ACC112 (cell line): Measurements from ENCODE around the gene ABL2.
A peak's percentile ranks its signal among the peaks of the same experiment; 100 is the strongest.
"Not testable (repeated sequence)": the region's sequence is repeated elsewhere in the genome, so short reads cannot be mapped to it uniquely, and the experiment has no call there.

Experiments
- H2AFZ ChIP-seq: fragments of 200-600 bp; sonication (generic); one replicate; pipeline ENCODE4 v1.6.0; 2017; ENCODE audit warnings: antibody characterized with exemption, low read length; ENCODE audit not compliant: unreplicated experiment
- H3K27ac ChIP-seq: fragments of 200-600 bp; sonication (generic); 2 replicates; pipeline ENCODE4 v1.5.1; 2014; ENCODE audit warnings: low read depth, mild to moderate bottlenecking, antibody characterized with exemption, low read length, moderate library complexity
- H3K27me3 ChIP-seq: fragments of 200-600 bp; sonication (generic); 2 replicates; pipeline ENCODE4 v1.6.1; 2014; ENCODE audit warnings: mild to moderate bottlenecking, antibody characterized with exemption, low read length, moderate library complexity, mixed read lengths; ENCODE audit not compliant: insufficient read depth
- H3K36me3 ChIP-seq: fragments of 200-600 bp; sonication (generic); 2 replicates; pipeline ENCODE4 v1.6.1; 2016; ENCODE audit warnings: mild to moderate bottlenecking, antibody characterized with exemption, low read length, moderate library complexity, mixed read lengths; ENCODE audit not compliant: insufficient read depth
- H3K4me1 ChIP-seq: fragments of 200-600 bp; sonication (generic); one replicate; pipeline ENCODE4 v1.6.1; 2016; ENCODE audit warnings: low read length, mixed read lengths; ENCODE audit not compliant: insufficient read depth, unreplicated experiment, control insufficient read depth
- H3K4me3 ChIP-seq: fragments of 200-600 bp; sonication (generic); 2 replicates; pipeline ENCODE4 v1.5.1; 2014; ENCODE audit warnings: mild to moderate bottlenecking, low read depth, low read length
- H3K79me2 ChIP-seq: fragments of 200-600 bp; sonication (generic); one replicate; pipeline ENCODE4 v1.6.0; 2016; ENCODE audit warnings: low read length; ENCODE audit not compliant: control insufficient read depth, unreplicated experiment, insufficient read depth

Gene ABL2

DNA sequence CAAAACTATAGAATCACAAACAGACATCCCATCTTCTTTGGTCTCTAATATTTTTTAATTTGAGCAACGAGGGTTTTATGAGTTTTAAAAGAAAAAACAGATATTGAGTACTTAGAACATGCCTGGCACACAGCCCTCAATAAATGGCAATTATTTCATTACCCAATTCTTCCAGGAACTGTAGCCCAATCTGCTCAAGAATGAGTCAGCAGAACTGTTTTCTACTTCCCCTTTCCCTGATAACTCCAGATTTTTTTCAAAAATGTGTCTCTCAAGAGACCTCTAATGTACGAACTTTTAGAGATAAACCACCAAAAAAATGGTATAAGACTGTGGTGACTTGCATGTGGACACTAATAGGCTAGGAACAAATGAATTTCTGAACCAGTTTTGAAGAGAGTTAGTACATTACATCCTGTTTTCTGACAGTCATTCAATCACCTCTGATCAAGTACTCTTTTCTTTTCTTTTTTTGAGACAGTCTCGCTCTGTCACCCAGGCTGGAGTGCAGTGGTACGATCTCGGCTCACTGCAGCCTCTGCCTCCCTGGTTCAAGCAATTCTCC lies 11.5 kb downstream of the ABL2 start:
- Histone ChIP-seq H3K79me2 (peaks cover 27% of the 10 kb centered on the region), H3K4me3 (no peak overlapping the region), H3K36me3 (peaks cover 15% of the 10 kb centered on the region; the same call in 1 of the 2 replicates), H2AFZ (peak overlapping the region; percentile 47), H3K4me1 (peaks cover 6% of the 10 kb centered on the region), H3K27me3 (no peaks in the 10 kb centered on the region), H3K27ac (peak overlapping the region; percentile 87)

DNA sequence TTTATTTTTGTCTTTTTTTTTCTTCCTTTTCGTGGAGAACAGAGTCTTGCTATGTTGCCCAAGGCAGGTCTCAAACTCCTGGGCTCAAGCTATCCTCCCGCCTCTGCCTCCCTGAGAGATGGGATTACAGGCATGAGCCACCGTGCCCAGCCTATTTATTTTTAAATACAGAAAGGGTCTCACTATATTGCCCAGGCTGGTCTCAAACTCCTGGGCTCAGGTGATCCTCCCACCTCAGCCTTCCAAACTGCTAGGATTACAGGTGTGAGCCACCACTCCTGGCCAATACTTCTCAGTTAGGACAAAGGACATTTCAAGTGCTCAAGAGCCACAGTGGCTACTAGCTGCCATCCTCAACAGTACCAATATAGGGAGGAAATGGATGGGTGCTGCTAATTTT lies 16.2 kb downstream of the ABL2 start:
- not testable (repeated sequence) for H2AFZ ChIP-seq, H3K4me3 ChIP-seq
- peaks cover 30% of the 10 kb centered on the region for H3K79me2 ChIP-seq

DNA sequence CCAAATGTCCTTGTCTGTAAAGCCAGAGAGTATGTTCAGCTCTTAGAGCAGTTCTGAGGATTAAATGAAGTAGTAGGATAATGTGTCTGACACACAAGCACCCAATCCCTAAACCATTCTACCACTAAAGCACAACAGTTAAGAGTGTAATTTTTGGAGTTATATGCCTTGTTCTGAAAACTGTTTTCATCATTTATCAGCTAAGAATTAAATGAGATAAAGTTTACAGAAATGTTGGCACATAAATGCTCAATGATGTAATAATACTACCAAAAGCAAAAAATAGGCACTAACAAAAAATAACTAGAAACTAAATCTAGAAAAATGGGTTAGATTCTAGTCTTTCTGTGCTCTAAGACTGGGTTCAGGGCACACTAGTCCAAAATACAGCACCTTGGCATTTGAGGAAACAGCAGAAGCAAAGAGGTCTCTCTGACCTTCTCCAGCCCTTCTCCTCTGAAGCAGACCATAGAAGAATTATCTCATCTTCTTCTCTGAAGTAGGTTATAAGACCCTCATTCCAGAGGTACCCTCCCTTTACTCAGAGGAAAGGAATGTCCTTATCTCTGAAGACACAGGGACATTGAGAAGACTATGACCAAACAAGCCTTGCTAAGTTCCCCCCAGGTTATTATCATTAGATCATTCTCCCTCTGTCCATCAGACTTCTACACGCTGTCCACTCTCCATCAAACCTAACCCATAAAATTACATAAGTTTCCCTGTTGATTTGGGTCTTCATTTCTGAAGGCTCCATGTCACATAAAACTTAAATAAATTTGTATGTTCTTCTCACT lies 20.6 kb downstream of the ABL2 start:
- Histone ChIP-seq H3K27ac (no peak overlapping the region), H3K4me1 (no peaks in the 10 kb centered on the region), H3K27me3 (no peaks in the 10 kb centered on the region), H3K79me2 (peaks cover 37% of the 10 kb centered on the region), H3K4me3 (no peak overlapping the region), H2AFZ (no peak overlapping the region), H3K36me3 (no peaks in the 10 kb centered on the region)

More for the DNA sequence above, 16.2 kb downstream of the ABL2 start:
- H3K27me3 ChIP-seq, H3K27ac ChIP-seq, H3K4me1 ChIP-seq, H3K36me3 ChIP-seq: not testable (repeated sequence)

DNA sequence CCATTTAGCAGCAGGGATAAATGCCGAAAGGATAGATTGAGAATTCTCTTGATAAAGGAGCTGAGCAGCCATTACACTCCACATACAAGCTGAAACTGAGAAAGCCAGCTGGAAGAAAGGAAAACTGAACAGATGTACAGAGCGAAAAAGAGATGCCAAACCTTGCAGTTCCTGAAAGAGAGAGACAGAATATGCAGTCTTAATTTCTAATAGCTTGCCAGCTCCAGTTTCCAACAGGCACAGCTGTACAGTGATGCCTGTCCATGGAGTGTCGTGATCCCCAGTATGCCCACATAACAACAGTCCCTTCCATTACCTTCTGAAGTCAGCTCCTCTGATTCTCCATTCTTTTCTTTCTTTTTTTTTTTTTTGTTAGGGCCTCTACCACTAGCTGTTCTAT lies 22.7 kb downstream of the ABL2 start:
- Histone ChIP-seq H3K27me3 (no peaks in the 10 kb centered on the region), H2AFZ (no peak overlapping the region), H3K36me3 (no peaks in the 10 kb centered on the region), H3K4me3 (no peak overlapping the region), H3K27ac (no peak overlapping the region), H3K79me2 (peaks cover 37% of the 10 kb centered on the region), H3K4me1 (no peaks in the 10 kb centered on the region)

DNA sequence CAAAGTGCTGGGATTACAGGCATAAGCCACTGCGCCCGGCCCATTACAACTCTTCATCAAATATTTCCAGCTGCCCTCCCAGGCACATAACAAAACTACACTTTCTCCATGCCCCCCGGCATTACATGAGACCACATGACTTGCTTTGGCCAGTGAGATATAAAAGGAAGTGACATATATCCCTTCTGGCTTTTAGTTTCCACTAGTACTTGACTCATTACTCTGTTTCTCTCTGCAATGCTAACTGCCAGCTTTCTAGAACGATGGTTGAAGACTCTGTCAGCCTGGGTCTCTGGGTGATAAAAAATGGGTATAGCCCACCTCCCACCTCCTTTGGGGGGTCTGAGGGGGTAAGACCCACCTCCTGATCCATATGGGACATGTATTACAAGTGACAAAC lies 24.2 kb downstream of the ABL2 start:
- Histone ChIP-seq H2AFZ (no peak overlapping the region), H3K79me2 (peaks cover 46% of the 10 kb centered on the region), H3K4me1 (no peaks in the 10 kb centered on the region), H3K36me3 (no peaks in the 10 kb centered on the region), H3K27ac (no peak overlapping the region), H3K4me3 (no peak overlapping the region), H3K27me3 (no peaks in the 10 kb centered on the region)

DNA sequence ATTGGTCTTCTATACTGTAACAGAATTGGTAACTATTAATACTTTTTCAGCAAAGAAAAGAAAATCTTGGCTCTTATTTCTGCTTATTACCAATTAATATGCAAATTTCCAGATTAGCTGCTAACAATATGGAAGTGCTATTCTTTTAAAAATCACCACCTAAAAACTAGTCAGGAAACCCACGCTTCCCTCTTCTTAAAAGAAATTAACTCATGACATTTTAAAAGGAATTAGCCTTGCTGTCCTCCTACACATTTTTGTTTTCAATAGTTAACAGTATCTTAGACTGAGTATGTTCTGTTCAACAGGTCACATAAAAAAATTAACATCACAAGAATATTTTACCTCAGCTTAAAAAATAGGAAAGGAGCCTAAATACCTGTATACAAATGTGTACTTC lies 27.3 kb downstream of the ABL2 start:
- no peaks in the 10 kb centered on the region for H3K4me1 ChIP-seq
- H3K36me3 ChIP-seq, result no peaks in the 10 kb centered on the region
- peaks cover 35% of the 10 kb centered on the region for H3K79me2 ChIP-seq
- no peak overlapping the region for H2AFZ ChIP-seq
- H3K4me3 ChIP-seq, result no peak overlapping the region
- H3K27ac ChIP-seq, result no peak overlapping the region
- no peaks in the 10 kb centered on the region for H3K27me3 ChIP-seq

DNA sequence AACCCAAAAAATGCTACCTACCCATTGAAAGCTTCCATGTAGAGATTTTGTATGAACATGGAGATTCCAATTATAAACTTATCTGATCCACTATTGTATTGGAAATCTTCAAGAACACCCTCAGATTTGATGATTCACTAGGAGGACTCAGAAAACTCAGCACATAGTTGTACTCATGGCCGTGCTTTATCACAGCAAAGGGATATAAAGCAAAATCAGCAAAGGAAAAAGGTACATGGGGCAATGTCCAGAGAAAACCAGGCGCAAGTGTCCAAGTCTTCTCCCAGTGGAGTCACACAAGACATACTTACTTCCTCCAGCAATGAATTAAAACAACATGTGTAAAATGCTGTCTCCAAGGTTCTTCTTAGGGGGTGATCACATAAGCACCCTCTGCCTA lies 28.9 kb downstream of the ABL2 start:
- Histone ChIP-seq H2AFZ (no peak overlapping the region), H3K4me3 (no peak overlapping the region), H3K27me3 (no peaks in the 10 kb centered on the region), H3K27ac (no peak overlapping the region), H3K4me1 (no peaks in the 10 kb centered on the region), H3K36me3 (no peaks in the 10 kb centered on the region), H3K79me2 (peaks cover 35% of the 10 kb centered on the region)

DNA sequence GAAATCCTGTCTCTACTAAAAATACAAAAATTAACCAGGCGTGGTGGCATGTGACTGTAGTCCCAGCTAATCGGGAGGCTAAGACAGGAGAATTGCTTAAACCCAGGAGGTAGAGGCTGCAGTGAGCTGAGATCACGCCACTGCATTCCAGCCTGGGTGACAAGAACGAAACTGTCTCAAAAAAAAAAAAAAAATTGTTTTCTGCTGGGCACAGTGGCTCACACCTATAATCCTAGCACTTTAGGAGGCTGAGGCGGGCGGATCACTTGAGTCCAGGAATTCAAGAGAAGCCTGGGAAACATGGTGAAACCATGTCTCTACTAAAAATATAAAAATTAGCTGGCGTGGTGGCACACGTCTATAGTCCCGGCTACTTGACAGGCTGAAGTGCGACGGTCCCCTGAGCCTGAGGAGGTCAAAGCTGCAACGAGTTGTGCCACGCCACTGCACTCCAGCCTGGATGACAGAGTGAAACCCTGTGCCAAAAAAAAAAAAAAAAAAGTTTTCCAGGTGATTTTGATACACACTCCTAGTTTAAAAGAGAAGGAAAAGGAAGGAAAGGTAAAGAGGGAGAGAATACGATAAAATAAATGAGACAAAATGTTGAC lies 31.7 kb downstream of the ABL2 start:
- Histone ChIP-seq H3K27me3 (no peaks in the 10 kb centered on the region), H2AFZ (no peak overlapping the region), H3K79me2 (peaks cover 43% of the 10 kb centered on the region), H3K4me3 (no peak overlapping the region), H3K36me3 (no peaks in the 10 kb centered on the region), H3K27ac (no peak overlapping the region), H3K4me1 (no peaks in the 10 kb centered on the region)

DNA sequence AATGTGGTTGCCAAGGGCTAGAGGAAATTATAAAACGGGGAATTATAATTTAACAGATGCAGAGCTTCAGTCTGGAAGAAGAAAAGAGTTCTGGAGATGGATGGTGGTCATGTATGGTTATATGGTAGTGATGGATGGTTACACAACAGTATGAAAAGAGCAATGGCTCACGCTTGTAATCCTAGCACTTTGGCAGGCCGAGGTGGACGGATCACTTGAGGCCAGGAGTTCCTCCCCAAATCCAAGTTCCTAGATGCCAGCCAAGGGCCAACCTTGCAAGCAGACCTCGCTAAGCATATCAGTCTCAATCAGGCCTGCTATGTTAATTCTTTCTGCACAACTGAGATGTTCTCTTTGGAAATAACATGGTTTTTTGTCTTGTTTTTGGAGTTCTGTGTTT lies 33.6 kb downstream of the ABL2 start:
- not testable (repeated sequence) for H3K4me3 ChIP-seq, H3K27ac ChIP-seq, H3K36me3 ChIP-seq, H3K27me3 ChIP-seq, H2AFZ ChIP-seq, H3K4me1 ChIP-seq
- peaks cover 38% of the 10 kb centered on the region for H3K79me2 ChIP-seq

DNA sequence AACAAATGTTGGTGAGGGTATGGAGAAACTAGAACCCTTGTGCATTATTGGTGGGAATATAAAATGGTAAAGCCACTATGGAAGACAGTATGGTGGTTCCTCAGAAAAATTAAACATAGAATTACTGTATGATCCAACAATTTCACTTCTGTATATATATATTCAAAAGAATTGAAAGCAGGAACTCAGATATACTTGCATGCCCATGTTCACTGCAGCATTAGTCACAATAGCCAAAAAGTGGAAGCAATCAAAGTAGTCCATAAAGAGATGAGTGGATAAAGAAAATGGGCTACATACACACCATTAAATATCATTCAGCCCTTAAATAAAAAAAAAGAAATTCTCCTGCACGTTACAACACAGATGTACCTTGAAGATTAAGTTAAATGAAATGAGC lies 34.1 kb downstream of the ABL2 start:
- no peaks in the 10 kb centered on the region for H3K36me3 ChIP-seq
- no peaks in the 10 kb centered on the region for H3K4me1 ChIP-seq
- H3K79me2 ChIP-seq, result peaks cover 36% of the 10 kb centered on the region
- no peak overlapping the region for H2AFZ ChIP-seq
- H3K27me3 ChIP-seq, result no peaks in the 10 kb centered on the region
- no peak overlapping the region for H3K27ac ChIP-seq
- H3K4me3 ChIP-seq, result no peak overlapping the region

DNA sequence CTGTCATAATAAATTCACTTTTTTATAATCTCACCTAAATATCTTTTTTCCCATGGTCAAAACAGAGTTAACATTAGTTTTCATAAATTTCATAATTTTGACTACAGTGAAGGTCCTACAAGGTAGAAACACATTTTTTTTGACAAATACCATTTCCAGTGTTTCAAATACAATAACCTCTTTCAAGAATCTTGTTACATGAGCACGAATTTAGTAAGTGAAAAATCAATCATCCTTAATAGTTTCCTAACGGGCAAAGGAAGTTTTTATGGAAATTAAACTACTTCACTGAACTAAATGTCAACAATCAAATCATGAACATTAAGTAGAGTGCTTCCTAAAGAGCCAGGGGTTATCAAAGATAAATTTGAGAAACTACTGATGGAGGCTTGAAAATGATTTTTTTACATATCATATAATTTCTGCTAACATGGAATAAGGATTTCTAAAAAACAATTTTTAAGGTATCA lies 35.4 kb downstream of the ABL2 start:
- Histone ChIP-seq H3K27me3 (no peaks in the 10 kb centered on the region), H2AFZ (no peak overlapping the region), H3K79me2 (peaks cover 36% of the 10 kb centered on the region), H3K27ac (no peak overlapping the region), H3K4me3 (no peak overlapping the region), H3K4me1 (no peaks in the 10 kb centered on the region), H3K36me3 (no peaks in the 10 kb centered on the region)
